Sciatic nerve (tissue), 2 donors: ENCODE data around the gene CLDN16. TPM values are rescaled to one million over a fixed set of nuclear protein-coding genes. Genes with fewer than 3 reads are reported as not detected.

ENCODE experiments used
- ATAC-seq: fragments of 200-7000 bp; cut with Tn5 transposase; one replicate; pipeline ENCODE4 v1.9.1; 2020; ENCODE audit warnings: mild to moderate bottlenecking, moderate library complexity
- DNase-seq: peaks from one replicate; pipeline ENCODE4 v3.0.0-alpha.2; 2020; ENCODE audit warnings: low spot score
- intact Hi-C: fragments of 100-400 bp; cut with DNase I; formaldehyde crosslinking; loops from one replicate; pipeline ENCODE4 v1.14.2; 2022
- total RNA-seq: library from RNA; stranded (reverse); fragmentation: NEBNext Ultra II Directional; extraction: Animal tissue kit (Norgen Biotek cat#: 25700); gene quantifications from one replicate; pipeline ENCODE4 v1.2.1, GENCODE V29; 2021
- donor health status: DM: no; HTN: no; CAD: no.
- donor health status: DM: no; HTN: no; CAD: no.

The CLDN16 gene
- 0.53 TPM for total RNA-seq

- ATAC-seq (no peak), DNase-seq (no peak)
- intact Hi-C loops, result no loop called here
Observed at GRCh38 chr3:190387578-190388213, at the start of gene CLDN16. TSS of gene CLDN16 (plus strand) at chr3:190388163. CDS start at chr3:190388330, 167 bp downstream.

GRCh38 chr3:190338717-190339116, 49.2 kb upstream of the CLDN16 start:
- intact Hi-C loops, result no loop called here
- DNase-seq, result no peak
- ATAC-seq, result no peak

- intact Hi-C loops, result no loop called here
- ATAC-seq, result no peak
Observed at GRCh38 chr3:190339130-190339529, 48.8 kb upstream of the CLDN16 start.

GRCh38 chr3:190340071-190340470, 47.9 kb upstream of the CLDN16 start:
- ATAC-seq (no peak), DNase-seq (no peak)
- intact Hi-C loops, result no loop called here

More at GRCh38 chr3:190339130-190339529, 48.8 kb upstream of the CLDN16 start:
- no peak for DNase-seq

GRCh38 chr3:190345027-190345821, 42.7 kb upstream of the CLDN16 start:
- DNase-seq (no peak), ATAC-seq (peak; percentile 68)
- intact Hi-C loops, result no loop called here

- intact Hi-C loops, result no loop called here
- ATAC-seq (no peak), DNase-seq (no peak)
Observed at GRCh38 chr3:190345878-190346277, 42.1 kb upstream of the CLDN16 start.

- peak; percentile 45 for ATAC-seq
- DNase-seq, result no peak
- intact Hi-C loops, result no loop called here
Observed at GRCh38 chr3:190346541-190346940, 41.4 kb upstream of the CLDN16 start.

GRCh38 chr3:190352861-190353457, 35.0 kb upstream of the CLDN16 start:
- intact Hi-C loops, result no loop called here
- DNase-seq, result no peak
- ATAC-seq, result no peak

- ATAC-seq (no peak), DNase-seq (no peak)
- intact Hi-C loops, result no loop called here
Observed at GRCh38 chr3:190356246-190356645, 31.7 kb upstream of the CLDN16 start.

GRCh38 chr3:190357468-190357867, 30.5 kb upstream of the CLDN16 start:
- intact Hi-C loops, result no loop called here
- DNase-seq (no peak), ATAC-seq (no peak)

- intact Hi-C loops, result no loop called here
Observed at GRCh38 chr3:190359813-190360212, 28.1 kb upstream of the CLDN16 start.

GRCh38 chr3:190360228-190360627, 27.7 kb upstream of the CLDN16 start:
- no peak for ATAC-seq
- DNase-seq, result no peak
- intact Hi-C loops, result no loop called here

More at GRCh38 chr3:190359813-190360212, 28.1 kb upstream of the CLDN16 start:
- DNase-seq, result no peak
- peak; percentile 78 for ATAC-seq

GRCh38 chr3:190361791-190362190, 26.2 kb upstream of the CLDN16 start:
- ATAC-seq (no peak), DNase-seq (no peak)
- intact Hi-C loops, result no loop called here

GRCh38 chr3:190362258-190362657, 25.7 kb upstream of the CLDN16 start:
- no peak for DNase-seq
- intact Hi-C loops, result no loop called here
- ATAC-seq, result no peak

GRCh38 chr3:190366133-190366532, 21.8 kb upstream of the CLDN16 start:
- ATAC-seq, result no peak
- DNase-seq, result no peak
- intact Hi-C loops, result no loop called here

- intact Hi-C loops, result no loop called here
- no peak for ATAC-seq
- no peak for DNase-seq
Observed at GRCh38 chr3:190368881-190369280, 19.1 kb upstream of the CLDN16 start.

GRCh38 chr3:190369668-190370295, 18.2 kb upstream of the CLDN16 start:
- ATAC-seq, result no peak
- DNase-seq, result no peak
- intact Hi-C loops, result no loop called here

- ATAC-seq (no peak), DNase-seq (no peak)
- intact Hi-C loops, result no loop called here
Observed at GRCh38 chr3:190370369-190370768, 17.6 kb upstream of the CLDN16 start.

- intact Hi-C loops, result no loop called here
- no peak for ATAC-seq
- DNase-seq, result no peak
Observed at GRCh38 chr3:190371152-190371551, 16.8 kb upstream of the CLDN16 start.

GRCh38 chr3:190375246-190375645, 12.7 kb upstream of the CLDN16 start:
- intact Hi-C loops, result no loop called here
- ATAC-seq (no peak), DNase-seq (no peak)
